Inflammatory macrophage treated with lipopolysaccharide for 4 hours (primary cell): ENCODE measurements around the gene FGR.
"Not testable (repeated sequence)": the region's sequence is repeated elsewhere in the genome, so short reads cannot be mapped to it uniquely, and the experiment has no call there.

Source experiments
- DNase-seq: peaks from one replicate; pipeline ENCODE4 v3.0.0-alpha.2; 2020

FGR gene

DNA sequence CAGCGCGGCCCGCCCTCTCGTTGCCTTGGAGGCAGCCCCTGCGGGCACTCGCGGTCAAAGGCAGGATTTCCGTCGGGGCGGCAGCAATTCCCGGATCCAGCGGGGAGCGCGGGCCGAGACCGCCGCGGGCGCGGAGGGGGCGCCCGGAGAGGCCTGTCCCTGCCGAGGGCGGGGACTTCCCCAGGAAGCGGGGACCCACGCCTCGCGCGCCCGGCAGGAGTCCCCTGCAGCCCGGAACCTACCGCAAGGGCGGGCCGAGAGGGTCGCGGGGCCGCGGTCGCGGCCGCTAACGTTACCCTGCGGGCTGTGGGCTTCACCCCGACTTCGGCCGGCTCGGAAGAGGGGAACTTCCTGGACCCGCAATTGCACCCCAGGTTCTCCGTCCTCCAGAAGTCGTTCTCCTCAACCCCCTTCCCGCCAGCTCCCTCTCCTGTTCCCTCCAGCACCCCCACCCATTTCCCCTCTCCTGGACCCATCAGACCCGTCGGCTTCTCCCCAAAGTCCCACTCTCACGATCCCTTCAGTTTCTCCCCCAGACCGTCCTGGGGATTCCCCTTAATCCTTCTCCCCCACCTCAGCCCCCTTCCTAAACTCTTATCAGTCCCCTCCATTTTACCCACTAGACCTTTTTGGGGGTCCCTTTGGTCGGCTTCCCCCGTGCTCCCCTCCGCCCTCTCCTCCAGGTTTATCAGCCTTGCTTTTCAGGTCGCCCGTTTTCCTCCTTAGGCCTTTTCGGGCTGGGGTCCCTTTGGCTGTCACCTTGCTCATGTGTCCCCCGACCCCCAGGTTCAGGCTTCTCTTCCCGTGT lies 604 bp downstream of the FGR start:
- peak; percentile 85 for DNase-seq

DNA sequence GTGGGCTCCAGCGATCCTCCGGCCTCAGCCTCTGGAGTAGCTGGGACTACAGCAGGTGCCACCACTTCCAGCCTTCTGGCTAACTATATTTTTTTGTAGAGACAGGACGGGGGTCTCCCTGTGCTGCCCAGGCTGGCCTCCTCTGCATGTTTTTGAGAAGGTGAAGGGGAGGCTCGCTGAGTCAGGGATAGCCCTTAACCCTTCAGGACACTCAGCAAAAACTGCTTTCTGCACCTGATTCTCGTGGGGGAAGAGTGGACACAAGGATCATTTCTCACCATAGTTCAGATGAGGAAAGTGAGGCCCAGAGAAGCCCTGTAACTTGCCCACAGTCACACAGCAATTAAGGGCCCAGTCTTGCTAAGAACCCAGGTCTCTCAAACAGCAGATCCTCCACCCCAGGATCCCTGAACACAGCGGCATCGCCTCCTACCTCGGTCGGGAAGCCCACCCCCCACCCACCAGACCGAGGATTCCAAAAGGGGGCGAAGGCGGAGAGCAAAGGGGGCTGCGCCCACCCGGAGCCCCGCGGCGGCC lies 1.3 kb downstream of the FGR start:
- DNase-seq, result no peak

DNA sequence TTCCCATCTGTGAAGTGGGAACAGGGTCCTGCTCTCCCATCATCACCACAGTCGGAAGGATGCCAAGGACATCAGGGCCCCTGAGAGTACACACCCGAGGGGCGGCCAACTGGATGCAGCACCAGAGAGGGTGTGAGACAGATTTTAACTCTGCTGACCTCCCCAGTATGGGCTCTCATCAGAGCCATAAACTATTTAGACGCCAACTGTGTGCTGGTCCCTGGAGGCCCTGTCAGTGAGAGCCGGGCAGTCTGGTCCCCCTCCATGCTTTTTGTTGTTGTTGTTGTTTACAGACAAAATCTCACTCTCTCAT lies 1.7 kb downstream of the FGR start:
- DNase-seq, result no peak

DNA sequence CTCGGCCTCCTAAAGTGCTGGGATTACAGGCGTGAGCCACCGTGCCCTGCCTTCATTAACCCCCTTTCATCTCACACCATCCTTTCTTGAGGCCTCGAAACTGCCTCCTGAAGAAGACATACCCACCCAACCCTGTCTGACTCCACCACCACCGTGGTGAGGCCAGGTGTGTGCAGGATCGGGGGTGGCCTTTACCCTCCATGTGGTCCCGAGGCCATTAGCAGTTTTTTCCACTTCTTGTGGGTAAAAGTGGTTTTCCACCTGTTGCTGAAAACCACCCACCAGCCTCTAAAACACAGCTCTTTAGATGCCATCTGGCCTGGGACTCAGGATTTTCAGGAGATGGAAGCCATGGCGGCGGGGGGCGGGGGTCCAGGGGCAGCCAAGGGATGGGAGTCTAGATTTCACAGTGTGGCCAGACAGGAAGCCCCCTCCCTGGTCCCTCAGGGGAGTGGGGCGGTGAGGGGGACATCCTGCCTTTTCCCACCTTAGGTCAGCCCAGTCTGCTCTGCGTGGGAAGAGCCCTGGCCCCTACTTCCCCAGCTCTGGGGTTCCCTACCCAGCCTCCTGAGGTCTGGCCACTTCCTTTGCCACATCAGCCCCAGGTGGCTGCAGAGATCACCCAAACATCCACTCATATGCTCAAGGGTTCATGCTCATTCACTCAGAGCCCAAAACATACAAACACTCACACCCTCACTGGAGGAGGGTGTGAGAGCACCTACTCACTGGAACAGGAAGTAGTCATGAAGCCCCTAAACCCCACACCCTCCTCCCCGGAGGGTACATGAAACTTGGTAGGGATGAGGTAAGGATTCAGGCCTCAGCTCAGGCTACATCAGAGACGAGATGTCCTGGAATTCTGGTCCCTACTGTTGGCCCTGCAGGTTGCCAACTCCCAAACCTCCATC lies 2.3 kb downstream of the FGR start:
- peak; percentile 80 for DNase-seq

DNA sequence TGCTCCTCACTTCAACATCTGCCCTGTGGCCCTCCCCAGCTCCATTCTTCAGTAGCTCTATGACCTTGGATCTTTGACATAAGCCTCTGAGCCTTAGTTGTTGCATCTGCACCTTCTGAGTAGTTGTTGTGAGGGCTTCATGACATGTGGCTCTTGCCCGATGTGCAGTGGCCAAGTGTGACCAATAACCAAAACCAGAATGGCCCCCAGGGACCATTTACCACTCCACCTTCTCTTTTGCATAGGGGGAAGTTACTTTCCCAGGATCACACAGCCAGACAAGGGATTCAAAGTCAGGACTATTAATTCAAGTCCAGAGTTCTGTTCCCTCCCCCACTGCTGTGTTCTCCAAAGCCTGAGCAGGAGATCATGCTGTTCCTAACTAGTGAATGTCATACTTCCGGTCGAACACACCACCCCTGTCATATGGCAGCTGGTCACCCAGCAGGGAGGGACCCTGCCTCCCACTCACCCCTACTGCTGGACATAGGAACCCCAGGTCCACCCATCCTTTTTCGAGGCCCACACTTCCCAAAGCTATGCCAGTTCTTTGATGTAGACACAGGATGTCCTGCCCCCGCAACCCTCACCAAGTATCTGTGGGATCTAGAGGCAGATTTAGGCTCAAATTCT lies 4.0 kb downstream of the FGR start:
- DNase-seq, result peak; percentile 95

DNA sequence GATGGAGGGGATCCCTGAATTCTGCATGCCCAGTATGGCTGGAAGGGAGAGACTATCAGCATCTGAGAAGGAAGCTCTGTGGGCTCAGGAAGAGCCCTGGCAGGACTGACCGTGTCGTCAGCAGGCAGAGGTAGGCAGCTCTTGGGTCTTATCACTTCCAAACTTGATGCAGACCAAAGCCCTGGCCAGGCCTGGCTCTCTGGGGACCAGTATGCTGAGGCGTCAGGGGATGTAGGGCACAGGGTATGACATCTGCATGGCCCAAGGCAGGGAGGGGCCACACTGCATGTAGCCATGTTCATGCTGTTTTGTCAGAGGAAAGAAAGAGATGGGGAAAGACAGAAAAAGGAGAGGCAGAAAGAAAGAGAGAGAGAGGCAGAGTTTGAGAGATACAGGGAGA lies 6.3 kb downstream of the FGR start:
- no peak for DNase-seq

DNA sequence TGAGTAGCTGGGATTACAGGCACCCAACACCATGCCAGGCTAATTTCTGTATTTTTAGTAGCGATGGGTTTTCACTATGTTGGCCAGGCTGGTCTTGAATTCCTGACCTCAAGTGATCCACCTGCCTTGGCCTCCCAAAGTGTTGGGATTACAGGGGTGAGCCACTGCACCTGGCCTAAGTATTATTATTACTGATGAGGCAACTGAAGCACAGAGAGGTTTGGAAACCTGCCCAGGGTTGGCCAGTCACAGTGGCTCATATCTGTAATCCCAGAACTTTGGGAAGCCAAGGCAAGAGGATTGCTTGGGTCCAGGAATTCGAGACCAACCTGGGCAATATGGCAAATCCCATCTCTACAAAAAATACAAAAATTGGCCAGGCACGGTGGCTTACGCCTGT lies 7.3 kb downstream of the FGR start:
- not testable (repeated sequence) for DNase-seq

DNA sequence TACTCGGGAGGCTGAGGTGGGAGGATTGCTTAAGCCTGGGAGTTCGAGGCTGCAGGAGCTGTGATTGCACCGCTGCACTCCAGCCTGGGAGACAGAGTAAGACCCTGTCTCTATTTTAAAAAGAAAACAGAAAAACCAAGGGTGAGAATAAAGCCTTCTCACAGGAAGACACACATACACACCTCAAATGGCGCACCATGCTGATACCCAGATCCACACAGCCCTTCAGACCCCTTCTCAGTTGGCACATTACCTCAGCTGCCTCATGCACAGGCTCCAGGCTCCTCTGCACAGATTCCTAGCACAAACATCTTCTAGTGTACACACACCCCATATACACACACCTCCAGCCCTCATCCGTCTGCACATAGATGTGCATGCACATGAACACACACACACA lies 7.9 kb downstream of the FGR start:
- no peak for DNase-seq

DNA sequence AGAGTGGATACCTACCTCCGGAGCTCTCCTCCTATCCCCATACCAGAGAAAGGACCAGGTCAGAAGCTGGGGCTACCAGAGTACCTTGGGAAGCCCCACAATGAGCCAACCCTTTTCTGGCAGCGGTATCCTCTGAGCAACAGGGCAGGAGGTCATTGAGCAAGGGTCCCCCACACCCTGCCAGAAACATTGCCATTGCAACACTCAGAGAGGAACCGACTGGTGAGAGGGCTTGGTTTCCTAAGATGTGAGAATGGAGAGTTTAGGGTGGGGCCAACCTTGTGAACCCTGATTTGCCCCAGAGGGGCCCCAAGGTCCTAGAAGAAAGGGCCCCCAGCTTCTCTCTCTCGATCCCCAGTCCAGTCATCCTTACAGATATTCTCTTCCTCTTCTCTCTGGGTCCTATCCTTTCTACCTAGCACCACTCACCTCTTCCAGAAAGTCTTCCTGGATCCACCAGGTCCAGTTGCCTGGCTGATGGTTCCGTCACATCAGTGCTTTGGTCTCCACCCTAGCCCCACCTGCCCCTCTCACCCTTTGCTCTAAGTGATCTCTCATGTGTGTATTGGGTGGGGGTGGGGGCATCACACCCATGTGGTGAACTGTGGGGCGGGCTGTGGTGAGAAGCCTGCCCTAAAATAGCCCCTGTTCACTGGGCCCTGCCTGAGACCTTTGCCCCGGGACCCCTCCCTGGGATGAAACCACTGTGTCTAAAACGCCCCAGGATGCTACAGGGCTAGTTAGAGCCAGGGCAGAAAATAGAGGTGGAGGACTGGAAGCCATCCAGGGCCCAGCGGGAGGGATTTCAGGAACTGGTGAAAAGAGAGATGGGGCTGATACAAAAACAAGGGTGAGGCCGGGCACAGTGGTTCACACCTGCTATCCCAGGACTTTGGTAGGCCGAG lies 8.7 kb downstream of the FGR start:
- peak; percentile 99 for DNase-seq

DNA sequence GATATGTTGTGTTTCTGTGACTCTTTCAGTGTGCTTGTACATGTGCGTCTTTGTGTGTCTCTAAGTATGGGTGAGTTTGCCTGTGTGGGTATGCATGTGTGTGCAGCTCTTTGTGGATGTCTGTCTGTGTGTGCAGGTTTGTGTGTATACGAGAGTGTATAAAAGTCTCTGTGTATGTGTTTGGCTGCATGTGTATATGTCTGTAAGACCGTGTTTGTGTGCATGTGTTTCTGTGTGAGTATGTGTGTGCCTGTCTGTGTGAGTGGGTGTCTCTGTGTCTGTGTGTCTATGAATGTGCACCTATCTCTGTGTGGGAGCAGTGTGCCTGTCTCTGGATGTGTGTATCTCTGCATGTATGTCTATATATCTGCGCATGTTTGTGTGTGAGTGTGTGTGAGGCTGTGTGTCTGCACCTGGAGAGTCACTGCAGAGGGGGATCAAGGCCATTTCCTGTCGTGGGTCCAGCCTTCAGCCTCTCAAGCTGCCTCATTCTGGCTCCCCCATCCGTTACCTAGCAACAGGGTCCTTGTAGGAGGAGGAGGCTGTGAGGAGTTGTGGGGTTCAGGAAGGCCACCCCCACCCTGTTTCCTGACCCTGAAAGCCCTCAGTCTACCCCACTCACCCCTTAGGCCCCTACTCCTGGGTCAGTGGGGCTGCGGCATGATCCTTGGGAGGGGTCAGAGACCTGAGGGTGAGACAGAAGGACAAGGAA lies 10.4 kb downstream of the FGR start:
- no peak for DNase-seq

DNA sequence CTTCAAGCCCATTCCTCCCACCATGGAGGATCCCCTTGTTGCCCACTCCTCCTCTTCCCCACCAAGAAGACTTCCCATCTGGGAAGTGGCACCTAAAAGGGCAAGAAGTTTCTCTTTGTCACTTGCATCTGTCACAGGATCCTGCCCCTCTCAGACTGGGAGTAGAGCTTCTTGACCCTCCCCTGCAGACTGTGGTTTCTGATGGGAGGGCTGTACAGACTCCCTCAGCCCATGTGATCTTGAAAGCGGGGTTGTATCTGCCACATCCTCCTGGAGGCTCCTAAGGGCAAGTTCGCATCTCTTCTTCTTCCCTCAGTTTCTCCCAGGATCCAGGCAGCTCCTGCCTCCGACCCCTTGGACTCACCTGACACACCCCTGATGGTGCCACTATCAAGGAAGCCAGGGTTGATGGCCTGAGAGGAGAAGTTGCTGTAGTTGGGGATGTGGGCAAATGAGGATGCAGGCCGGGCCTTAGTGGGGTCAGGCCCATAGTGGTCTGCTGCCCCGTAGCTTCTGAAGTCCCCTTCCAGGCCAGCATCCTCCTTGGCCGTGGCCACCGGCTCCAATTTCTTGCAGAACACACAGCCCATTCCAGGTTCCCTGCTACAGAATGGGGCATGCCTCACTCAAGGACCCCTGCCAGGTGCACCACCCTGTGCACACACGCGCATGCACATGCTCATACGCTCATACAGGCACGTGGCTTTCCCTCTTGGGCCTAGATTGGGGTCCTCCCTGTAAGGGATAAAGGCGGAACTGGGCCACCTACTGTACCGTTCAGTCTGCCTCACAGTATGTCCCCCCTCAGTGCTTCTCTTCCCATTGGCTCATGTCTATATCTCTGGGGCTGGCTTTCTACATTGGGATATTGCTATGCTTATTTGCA lies 11.4 kb downstream of the FGR start:
- peak; percentile 56 for DNase-seq

DNA sequence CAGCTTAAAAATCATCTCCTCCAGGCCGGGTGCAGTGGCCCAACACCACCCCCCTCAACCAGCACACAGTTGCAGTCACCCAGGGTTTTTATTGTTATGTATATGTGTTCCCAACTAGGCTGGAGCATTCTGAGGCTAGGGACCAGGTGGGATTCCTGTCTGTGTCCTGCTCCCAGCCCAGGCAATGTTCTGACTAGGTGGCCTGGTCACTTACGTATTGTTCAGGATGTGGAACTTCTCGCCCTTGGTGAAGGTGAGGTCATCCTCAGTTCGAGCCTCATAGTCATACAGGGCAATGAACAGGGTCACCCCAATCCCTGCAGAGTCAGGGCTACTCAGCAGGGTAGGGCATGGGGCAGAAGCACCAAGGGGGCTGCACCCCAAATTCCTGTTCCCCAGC lies 12.2 kb downstream of the FGR start:
- peak; percentile 68 for DNase-seq

DNA sequence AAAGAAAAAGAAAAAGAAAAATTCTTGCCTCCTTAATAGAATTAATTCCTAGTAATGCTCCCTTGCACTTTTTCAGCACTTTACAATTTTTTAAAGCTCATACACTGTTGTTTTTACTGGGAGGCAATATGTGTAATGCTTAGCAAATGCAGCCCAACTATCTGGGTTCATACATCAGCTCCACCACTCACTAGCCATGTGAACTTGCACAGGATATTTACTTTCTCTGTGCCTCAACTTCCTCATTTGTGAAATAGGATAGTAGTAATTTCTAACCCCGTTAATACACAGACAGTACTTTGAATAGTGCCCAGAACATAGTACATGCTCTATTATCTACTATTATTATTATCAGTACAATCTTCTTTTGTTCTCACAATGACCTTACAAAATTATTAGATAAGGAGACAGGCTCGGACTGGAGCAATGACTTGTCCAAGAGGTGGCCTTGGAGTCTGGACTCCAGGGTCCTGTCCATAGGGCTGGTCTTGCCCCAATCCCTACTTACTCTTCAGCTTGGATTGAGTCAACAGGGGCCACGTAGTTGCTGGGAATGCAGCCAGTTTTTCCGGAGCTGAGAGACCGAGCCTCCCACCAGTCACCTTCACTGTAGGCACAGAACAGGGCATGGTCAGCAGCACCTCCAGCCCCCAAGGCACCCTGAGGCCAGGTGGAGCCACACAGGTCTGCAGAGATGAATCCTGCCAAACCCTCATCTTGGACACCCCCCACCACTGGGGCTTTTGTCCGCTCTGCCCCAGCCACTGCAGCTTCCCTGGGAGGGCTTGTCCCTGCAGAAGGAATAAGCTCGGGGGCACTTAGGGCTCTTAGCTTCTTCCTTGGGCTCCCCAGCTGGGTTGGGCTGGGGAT lies 13.7 kb downstream of the FGR start:
- peak; percentile 76 for DNase-seq

DNA sequence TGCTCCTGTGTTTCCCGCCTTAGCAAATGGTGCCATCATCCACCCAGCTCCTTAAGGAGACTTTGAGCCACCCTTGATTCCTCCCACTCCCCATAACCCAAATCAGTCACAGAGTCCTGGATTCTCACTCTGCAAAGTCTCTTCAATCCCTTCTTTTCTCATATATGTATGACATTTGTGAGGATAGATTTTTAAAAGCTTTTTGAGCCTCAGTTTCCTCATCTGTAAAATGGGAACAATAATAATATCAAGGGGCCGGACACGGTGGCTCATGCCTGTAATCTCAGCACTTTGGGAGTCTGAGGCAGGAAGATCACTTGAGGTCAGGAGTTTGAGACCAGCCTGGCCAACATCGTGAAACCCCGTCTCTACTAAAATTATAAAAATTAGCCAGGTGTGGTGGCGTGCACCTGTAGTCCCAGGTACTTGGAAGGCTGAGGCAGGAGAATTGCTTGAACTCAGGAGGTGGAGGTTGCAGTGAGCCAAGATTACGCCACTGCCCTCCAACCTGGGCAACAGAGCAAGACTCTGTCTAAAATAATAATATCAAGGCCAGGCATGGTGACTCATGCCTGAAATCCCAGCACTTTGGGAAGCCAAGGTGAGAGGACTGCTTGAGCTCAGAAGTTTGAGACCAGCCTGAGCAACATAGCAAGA lies 15.1 kb downstream of the FGR start:
- DNase-seq, result not testable (repeated sequence)

DNA sequence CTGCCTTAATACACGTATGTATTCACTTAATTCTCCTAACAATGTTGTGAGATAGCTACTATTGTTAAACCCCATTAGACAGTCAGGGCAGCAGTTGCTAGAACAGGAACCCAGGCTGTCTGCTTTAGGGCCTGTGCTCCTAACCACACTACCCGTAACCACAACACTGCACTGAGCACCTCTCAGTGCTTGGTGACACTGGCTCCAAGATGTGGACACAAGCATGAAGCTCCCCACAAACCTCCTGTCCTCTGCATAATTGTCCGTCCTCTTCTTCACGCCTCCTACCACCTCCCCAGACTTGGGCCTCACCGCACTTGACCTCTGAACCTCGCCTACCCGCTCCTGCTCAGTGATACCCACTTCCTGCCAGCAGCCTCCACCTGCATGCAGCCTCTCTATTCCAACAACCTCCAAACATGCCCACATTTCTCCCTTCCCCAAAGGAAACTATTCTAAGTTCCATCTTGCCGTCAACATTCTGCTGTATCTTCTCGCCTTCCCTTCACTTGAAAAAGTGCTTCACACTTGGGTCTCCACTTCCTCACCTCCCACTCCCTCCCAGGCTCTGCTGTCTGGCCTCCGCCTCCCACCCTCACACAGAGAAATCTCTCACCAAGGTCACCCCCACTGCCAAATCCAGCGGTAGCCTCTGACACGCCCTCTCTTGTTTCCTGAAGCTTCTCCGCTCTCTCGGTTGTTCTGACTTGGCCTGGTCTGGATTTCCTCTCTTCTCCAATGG lies 16.5 kb downstream of the FGR start:
- DNase-seq, result peak; percentile 54

DNA sequence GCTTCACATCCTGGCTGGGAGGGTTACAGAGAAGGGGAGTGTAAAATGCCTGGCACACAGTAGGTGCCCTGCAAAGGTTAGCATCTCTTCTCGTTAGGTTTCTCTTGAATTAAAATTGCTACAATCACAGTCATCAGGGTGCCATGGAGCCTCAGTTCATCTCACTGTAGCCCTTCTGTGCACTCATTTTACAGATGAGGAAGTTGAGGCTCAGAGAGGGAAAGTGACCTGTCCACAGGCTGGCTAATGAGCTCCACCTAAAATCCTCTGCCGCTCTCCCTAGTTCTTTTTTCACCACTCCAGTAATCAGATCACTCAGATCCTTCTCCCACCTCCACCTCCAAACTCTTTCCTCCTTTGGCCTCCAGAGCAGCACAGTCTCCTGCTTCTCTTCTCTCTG lies 17.6 kb downstream of the FGR start:
- DNase-seq, result no peak

DNA sequence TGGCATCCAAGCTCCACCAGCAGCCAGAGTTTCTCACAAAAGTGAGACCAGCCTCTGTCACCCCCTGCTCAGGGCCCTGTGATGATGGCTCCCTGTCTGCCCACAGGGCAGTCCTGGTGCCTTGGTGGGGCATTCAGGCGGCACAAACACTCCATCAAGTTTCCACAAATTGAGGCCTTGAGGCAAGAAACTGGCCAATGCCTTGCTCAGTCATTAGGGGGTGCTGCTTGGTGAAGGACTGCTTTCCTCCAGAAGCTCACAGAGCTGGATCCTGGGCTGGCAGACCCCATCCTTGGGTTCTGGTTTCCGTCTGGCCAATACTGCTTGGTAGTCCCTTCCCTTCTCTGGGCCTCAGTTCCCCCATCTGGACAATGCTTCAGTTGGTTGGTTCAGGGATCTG lies 18.5 kb downstream of the FGR start:
- DNase-seq, result no peak
